HPDE6-E6E7 (cell line): ENCODE measurements around the gene RAB26.

Source experiments
- DNase-seq: peaks from one replicate; pipeline ENCODE4 v3.0.0; 2011; ENCODE audit warnings: missing footprints; ENCODE audit errors: extremely low spot score

Gene RAB26

GRCh38 chr16:2178321-2179106, 30.1 kb downstream of the RAB26 start:
- peak; percentile 16 for DNase-seq

GRCh38 chr16:2179107-2179501, 30.7 kb downstream of the RAB26 start:
- DNase-seq: no peak

GRCh38 chr16:2179576-2179975, 31.2 kb downstream of the RAB26 start:
- DNase-seq: no peak

DNA sequence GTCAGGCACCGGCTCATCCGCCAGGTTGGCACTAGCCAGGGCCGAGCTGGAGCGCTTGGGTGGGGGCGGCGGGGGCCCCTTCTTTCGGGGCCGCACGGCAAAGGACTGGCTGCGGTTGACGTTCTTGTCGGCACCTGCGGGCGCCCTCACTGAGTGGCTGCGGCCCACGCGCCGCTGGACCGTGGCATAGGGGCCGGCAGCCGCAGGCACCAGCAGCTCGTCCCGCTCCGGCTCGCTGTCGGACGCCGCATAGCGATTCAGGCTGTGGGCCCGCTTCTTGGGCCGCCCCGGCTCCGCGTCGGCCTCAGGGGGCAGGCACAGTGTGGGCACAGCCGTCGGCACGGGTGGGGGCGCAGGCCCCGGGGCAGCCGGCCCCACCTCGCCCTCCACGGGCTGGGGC, 32.0 kb downstream of the RAB26 start:
- DNase-seq: no peak

GRCh38 chr16:2180962-2181923, 32.8 kb downstream of the RAB26 start:
- no peak for DNase-seq

- no peak for DNase-seq
Observed at GRCh38 chr16:2181952-2182351, 33.5 kb downstream of the RAB26 start.

GRCh38 chr16:2183671-2184070, 35.2 kb downstream of the RAB26 start:
- no peak for DNase-seq

- no peak for DNase-seq
Observed at GRCh38 chr16:2184346-2184745, 35.9 kb downstream of the RAB26 start.

- no peak for DNase-seq
Observed at GRCh38 chr16:2184962-2185361, 36.5 kb downstream of the RAB26 start.

- no peak for DNase-seq
Observed at GRCh38 chr16:2186064-2186463, 37.6 kb downstream of the RAB26 start.

DNA sequence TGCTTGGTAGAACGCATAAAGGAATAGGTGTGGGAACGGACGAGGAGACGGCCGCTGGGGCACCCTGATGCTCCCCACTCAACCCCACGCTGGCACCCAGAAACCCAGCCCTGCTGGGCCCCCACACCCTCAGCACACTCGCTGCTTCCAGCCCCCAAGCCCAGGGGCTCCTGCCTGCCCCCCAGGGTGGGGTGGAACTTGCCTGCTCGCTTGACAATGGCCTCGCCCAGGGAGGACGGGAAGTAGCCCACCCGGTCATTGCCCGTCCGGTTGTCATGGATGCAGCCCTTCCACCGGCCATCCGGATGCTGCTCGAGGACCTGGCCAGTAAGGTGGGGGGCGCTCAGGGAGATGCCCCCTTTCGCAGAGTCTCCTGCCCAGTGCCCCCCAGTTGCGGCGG, 38.1 kb downstream of the RAB26 start:
- no peak for DNase-seq

GRCh38 chr16:2187212-2187611, 38.8 kb downstream of the RAB26 start:
- DNase-seq: no peak

GRCh38 chr16:2188395-2188794, 40.0 kb downstream of the RAB26 start:
- no peak for DNase-seq

GRCh38 chr16:2189252-2189893, 40.9 kb downstream of the RAB26 start:
- no peak for DNase-seq

- DNase-seq: no peak
Observed at GRCh38 chr16:2190002-2190658, 41.7 kb downstream of the RAB26 start.

- no peak for DNase-seq
Observed at GRCh38 chr16:2190659-2191445, 42.4 kb downstream of the RAB26 start.

- no peak for DNase-seq
Observed at GRCh38 chr16:2191446-2191706, 43.0 kb downstream of the RAB26 start.

DNA sequence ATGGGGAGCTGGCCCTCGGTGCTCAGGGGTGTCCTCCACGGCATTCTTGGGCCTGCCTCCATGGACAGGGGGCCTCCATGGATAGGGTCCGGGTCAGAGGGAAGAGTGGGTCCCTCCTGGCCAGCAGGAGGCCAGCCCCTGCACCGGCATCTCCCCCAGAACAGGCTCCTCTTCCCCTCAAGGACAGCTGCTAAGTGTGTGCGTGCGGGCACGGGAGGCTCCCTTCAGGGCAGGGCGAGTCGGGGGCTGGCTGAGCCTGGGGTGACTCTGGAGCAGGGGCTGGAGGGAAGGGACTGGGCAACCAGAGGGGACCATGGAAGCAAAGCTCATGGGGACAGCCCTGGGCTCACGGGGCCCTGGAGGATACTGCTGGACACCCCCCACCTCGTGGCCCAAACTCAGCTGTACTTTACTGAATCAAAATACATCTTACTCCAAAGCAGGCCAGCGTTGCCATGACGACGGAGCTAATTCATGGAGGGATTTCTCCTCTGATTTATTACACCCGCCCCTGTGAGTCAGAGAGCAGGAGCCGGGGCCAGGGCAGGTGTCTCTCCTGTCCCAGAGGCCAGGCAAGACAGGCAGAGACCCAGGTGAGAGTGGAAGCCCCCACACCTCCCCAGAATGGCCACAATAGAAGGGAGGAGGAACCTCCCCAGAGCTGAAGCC, 45.9 kb downstream of the RAB26 start:
- no peak for DNase-seq

DNA sequence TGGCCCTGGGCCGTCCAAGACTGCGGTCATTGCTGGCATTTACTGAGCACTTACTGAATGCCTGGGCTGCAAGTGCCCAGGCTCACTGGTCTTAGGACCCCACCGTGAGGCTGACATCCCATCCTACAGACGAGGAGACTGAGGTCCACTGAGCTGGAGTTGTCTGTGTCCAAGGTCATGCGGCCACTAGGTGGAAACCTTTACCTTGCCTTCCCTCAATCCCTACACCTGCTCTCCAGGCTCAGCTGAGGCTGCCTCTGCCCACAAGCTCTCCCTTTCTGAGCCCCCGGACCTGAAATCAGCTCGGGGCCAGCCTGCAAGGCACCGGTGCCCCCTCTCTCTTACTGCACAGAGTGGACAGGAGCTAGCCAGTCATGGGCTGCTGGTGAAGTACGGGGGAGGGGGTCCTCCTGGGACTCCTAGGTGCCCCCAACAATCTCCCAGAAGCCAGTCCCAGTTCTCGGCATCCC, 46.5 kb downstream of the RAB26 start:
- DNase-seq: peak; percentile 59

GRCh38 chr16:2195322-2196161, 47.1 kb downstream of the RAB26 start:
- DNase-seq: no peak
